HepG2 (cell line): Measurements from ENCODE around the gene AP1AR. TPM values are rescaled to one million over a fixed set of nuclear protein-coding genes. Genes with fewer than 3 reads are reported as not detected.

Experiments
- HIVEP1 ChIP-seq: sonication (generic); formaldehyde crosslinking; IDR thresholded peaks from 2 replicates; pipeline ENCODE4 v1.4.0; 2020; ENCODE audit warnings: mild to moderate bottlenecking, missing genetic modification reagents
- HOXA3 ChIP-seq: sonication (generic); formaldehyde crosslinking; IDR thresholded peaks from 2 replicates; pipeline ENCODE4 v1.5.0; 2020; ENCODE audit warnings: missing genetic modification reagents
- KAT8 ChIP-seq: IDR thresholded peaks from 2 replicates; pipeline ENCODE4 v1.6.1; 2016; ENCODE audit warnings: missing genetic modification reagents, missing compliant biosample characterization
- ZNF318 ChIP-seq: sonication (generic); formaldehyde crosslinking; IDR thresholded peaks from 2 replicates; pipeline ENCODE4 v1.4.0; 2020; ENCODE audit warnings: mild to moderate bottlenecking, missing genetic modification reagents
- polyA plus RNA-seq, 8 experiments: library from polyadenylated mRNA; depleted of rRNA in 3 of 8; stranded (reverse) in 7 of 8; unstranded in 1 of 8; fragments of >200 nt; fragmentation: Illumina TruSeq in 4 of 8; extraction: Trizol in 4 of 8; gene quantifications; 2 replicates each; pipeline versions ENCODE4 v1.2.1 to v1.2.3, GENCODE V29; 2011 to 2016; ENCODE audit warnings: low read depth in 4 of 8, missing spikeins in 1 of 8, mixed read lengths in 1 of 8; ENCODE audit not compliant: insufficient read depth in 1 of 8
- total RNA-seq, 5 experiments: library from RNA; depleted of rRNA; stranded (reverse); fragments of >200 nt; fragmentation: Illumina TruSeq; extraction: Trizol; gene quantifications; 2 replicates each; pipeline ENCODE4 v1.2.3, GENCODE V29; 2016; ENCODE audit warnings: low read depth in 1 of 5
- TF ChIP-seq, protein P1 (sequence below): sonication (generic); formaldehyde crosslinking; IDR thresholded peaks from 2 replicates; pipeline ENCODE4 v1.4.0; 2020; ENCODE audit warnings: mild to moderate bottlenecking, missing genetic modification reagents

The AP1AR gene
- total and polyA plus RNA-seq, 2 of the 13 experiments (the other 11 are each of a cell fraction or from before 2014, with no cell fraction given), result 24.9 to 39.9 TPM

DNA sequence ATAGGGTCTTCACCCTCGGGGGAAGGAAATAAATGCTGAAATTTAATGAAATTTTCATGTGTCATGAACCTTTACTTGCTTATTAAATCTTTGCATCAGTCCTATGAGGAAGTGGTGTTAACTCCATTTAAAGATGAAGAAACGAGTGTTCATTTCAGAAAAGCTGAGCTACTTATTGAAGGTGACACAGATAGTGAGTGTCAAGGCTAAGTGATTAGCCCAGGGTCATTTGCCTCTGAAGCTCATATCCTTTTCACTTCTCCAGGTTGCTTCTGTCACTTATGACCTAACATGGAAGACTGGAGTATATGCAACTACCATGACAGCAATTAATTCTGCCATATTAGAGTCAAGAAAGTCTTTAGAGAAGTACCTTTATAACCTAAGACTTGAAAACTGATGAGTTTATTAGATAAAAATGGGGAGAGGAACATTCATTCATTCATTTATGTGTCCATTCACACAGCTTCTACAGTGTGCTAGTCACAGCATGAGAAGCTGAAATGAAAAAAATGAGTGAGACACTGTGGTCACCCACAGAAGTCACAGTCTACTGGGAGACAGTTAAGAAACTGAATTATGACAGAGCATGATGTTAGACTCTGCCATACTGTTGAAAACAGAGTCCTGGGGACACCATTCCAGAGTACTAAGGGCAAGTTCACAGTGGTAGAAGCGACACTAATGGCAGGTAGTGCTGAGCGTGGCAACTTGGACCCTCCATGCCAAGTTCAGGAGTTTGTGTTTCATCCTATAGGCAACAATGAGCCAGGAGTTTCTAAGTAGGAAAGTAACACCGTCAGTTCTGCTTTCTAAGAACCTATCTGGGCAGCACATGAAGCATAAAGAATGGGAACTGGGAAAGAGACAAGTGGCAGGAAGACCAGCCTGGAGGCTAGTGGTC lies 86.9 kb downstream of the AP1AR start (continued):
- TF ChIP-seq, protein P1, sequence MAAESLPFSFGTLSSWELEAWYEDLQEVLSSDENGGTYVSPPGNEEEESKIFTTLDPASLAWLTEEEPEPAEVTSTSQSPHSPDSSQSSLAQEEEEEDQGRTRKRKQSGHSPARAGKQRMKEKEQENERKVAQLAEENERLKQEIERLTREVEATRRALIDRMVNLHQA (CRISPR knock-in tag), result no peak
- TF ChIP-seq ZNF318, result no peak
- TF ChIP-seq HOXA3 (CRISPR knock-in tag), result no peak
- no peak for TF ChIP-seq KAT8 (CRISPR knock-in tag)
- no peak for TF ChIP-seq HIVEP1 (CRISPR knock-in tag)

Other genes with a start within 250 kb of the AP1AR start
- 0.69 and 0.74 TPM in 2 replicates for gene FAM241A, start 86.3 kb upstream of the AP1AR start, total RNA-seq (2016; rRNA removed; fragmentation: Illumina TruSeq; extraction: Trizol)
- gene FAM241A, start 86.3 kb upstream of the AP1AR start, polyA plus RNA-seq (2011; rRNA removed), result 0.61 and 0.71 TPM in 2 replicates
- gene TIFA, start 54.1 kb downstream of the AP1AR start, total RNA-seq (2016; rRNA removed; fragmentation: Illumina TruSeq; extraction: Trizol), result 8.5 and 13.7 TPM in 2 replicates
- 2.6 and 2.9 TPM in 2 replicates for gene TIFA, start 54.1 kb downstream of the AP1AR start, polyA plus RNA-seq (2011; rRNA removed)
- gene ALPK1, start 65.6 kb downstream of the AP1AR start, total RNA-seq (2016; rRNA removed; fragmentation: Illumina TruSeq; extraction: Trizol), result 1.3 and 1.5 TPM in 2 replicates
- 0.61 and 0.89 TPM in 2 replicates for gene ALPK1, start 65.6 kb downstream of the AP1AR start, polyA plus RNA-seq (2011; rRNA removed)